GM12878 (cell line): Measurements from ENCODE around the gene DTNA. TPM values are rescaled to one million over a fixed set of nuclear protein-coding genes. Genes with fewer than 3 reads are reported as not detected.

Experiments used
- ATAC-seq: fragments of 200-7000 bp; cut with Tn5 transposase; 3 replicates; pipeline ENCODE4 v1.9.1; 2020; ENCODE audit warnings: mild to moderate bottlenecking, moderate library complexity
- BruUV-seq: library from RNA; stranded (reverse); fragments of 400-500 nt; replicated peaks from 2 replicates; lab custom pipeline; 2021; lab: Mats Ljungman, UMichigan
- CTCF ChIA-PET: fragments of 300-600 bp; sonication (Branson Sonifier 250); formaldehyde crosslinking; extraction: SDS; loops from one replicate; lab custom pipeline; 2021; ENCODE audit warnings: inconsistent platforms; lab: Yijun Ruan, JAX
- POLR2A ChIA-PET: fragments of 350-600 bp; formaldehyde crosslinking; extraction: SDS; loops from one replicate; lab custom pipeline; 2021; ENCODE audit warnings: inconsistent platforms; lab: Charles Lee
- RAD21 ChIA-PET: fragments of 300-600 bp; sonication (Branson Sonifier 250); formaldehyde crosslinking; loops from one replicate; lab custom pipeline; 2023; ENCODE audit warnings: antibody characterized with exemption; ENCODE audit not compliant: unreplicated experiment; lab: Charles Lee
- SMC1A ChIA-PET: fragments of 300-600 bp; sonication (Branson Sonifier 250); formaldehyde crosslinking; loops from one replicate; lab custom pipeline; 2023; ENCODE audit not compliant: unreplicated experiment, uncharacterized antibody; lab: Charles Lee
- DNase-seq: peaks from one replicate; pipeline ENCODE4 v3.0.0-alpha.2; 2011; ENCODE audit warnings: low read depth, low spot score
- FAIRE-seq: peaks from 3 replicates; lab custom pipeline; 2011; peaks lifted over from hg19 to GRCh38; lab: Jason Lieb, UNC
- H2AFZ ChIP-seq: 2 replicates; pipeline ENCODE4 v1.6.0; 2011; ENCODE audit warnings: low read depth, low read length, control low read depth; ENCODE audit not compliant: control insufficient read depth
- H3K27ac ChIP-seq: 2 replicates; pipeline ENCODE4 v1.5.1; 2011; ENCODE audit warnings: control low read depth; ENCODE audit not compliant: control insufficient read depth, insufficient read depth
- H3K27me3 ChIP-seq, 2 experiments: replicated peaks in 1 of 2; 2 replicates each; pipeline versions ENCODE4 v1.6.0 to v1.6.1; 2011; ENCODE audit warnings: low read length in 1 of 2; ENCODE audit not compliant: control insufficient read depth in 2 of 2, insufficient read depth in 2 of 2
- H3K36me3 ChIP-seq, 2 experiments: 2 replicates each; pipeline ENCODE4 v1.5.1; 2011; ENCODE audit warnings: low read length in 1 of 2; ENCODE audit not compliant: control insufficient read depth in 2 of 2, insufficient read depth in 2 of 2
- H3K4me1 ChIP-seq: 2 replicates; pipeline ENCODE4 v1.6.1; 2011; ENCODE audit warnings: mild to moderate bottlenecking, low read length, moderate library complexity, mixed read lengths; ENCODE audit not compliant: control insufficient read depth, insufficient read depth
- H3K4me2 ChIP-seq: 2 replicates; pipeline ENCODE4 v1.6.0; 2011; ENCODE audit warnings: control low read depth; ENCODE audit not compliant: control insufficient read depth, insufficient read depth
- H3K4me3 ChIP-seq: fragments of 200-600 bp; sonication (generic); 2 replicates; pipeline ENCODE4 v1.5.1; 2016
- H3K79me2 ChIP-seq: 2 replicates; pipeline ENCODE4 v1.6.0; 2011; ENCODE audit warnings: low read length; ENCODE audit not compliant: control insufficient read depth, insufficient read depth
- H3K9ac ChIP-seq: 2 replicates; pipeline ENCODE4 v1.8.0; 2011; ENCODE audit warnings: low read length, control low read depth, mixed read lengths; ENCODE audit not compliant: control insufficient read depth, insufficient read depth
- H3K9me3 ChIP-seq: replicated peaks from 3 replicates; pipeline ENCODE4 v1.5.1; 2011; ENCODE audit warnings: mild to moderate bottlenecking, low read length; ENCODE audit not compliant: control insufficient read depth, insufficient read depth
- H4K20me1 ChIP-seq: 2 replicates; pipeline ENCODE4 v1.6.0; 2011; ENCODE audit not compliant: control insufficient read depth, insufficient read depth
- CEBPB ChIP-seq, 2 experiments: fragments of 150-350 bp in 1 of 2; IDR thresholded peaks; 2 replicates each; pipeline ENCODE4 v1.6.1; 2012 to 2014; ENCODE audit warnings: low read depth in 2 of 2, low read length in 2 of 2, borderline replicate concordance in 1 of 2, inconsistent platforms in 1 of 2
- LARP7 ChIP-seq: fragments of 450-650 bp; IDR thresholded peaks from 2 replicates; pipeline ENCODE4 v1.6.1; 2017; ENCODE audit warnings: mild to moderate bottlenecking
- MTA2 ChIP-seq: fragments of 450-650 bp; IDR thresholded peaks from 2 replicates; pipeline ENCODE4 v1.6.1; 2016; ENCODE audit warnings: low read depth, mild to moderate bottlenecking, moderate library complexity
- RCOR1 ChIP-seq: conservative IDR thresholded peaks from 2 replicates; pipeline ENCODE4 v1.6.1; 2012; ENCODE audit warnings: low read depth, low read length, improper control_type of control experiment
- RELB ChIP-seq: fragments of 450-650 bp; IDR thresholded peaks from 2 replicates; pipeline ENCODE4 v1.6.1; 2017; ENCODE audit warnings: low read depth, mild to moderate bottlenecking, moderate library complexity
- SREBF2 ChIP-seq: IDR thresholded peaks from 2 replicates; pipeline ENCODE4 v1.6.1; 2012; ENCODE audit warnings: mild to moderate bottlenecking, low read length
- SUZ12 ChIP-seq: fragments of 200-600 bp; sonication (generic); IDR thresholded peaks from one replicate; pipeline ENCODE4 v1.6.1; 2018; ENCODE audit warnings: antibody characterized with exemption, mild to moderate bottlenecking; ENCODE audit not compliant: unreplicated experiment
- YY1 ChIP-seq: IDR thresholded peaks from 2 replicates; pipeline ENCODE4 v1.6.1; 2011; ENCODE audit warnings: low read depth, mild to moderate bottlenecking, low read length
- ZBTB33 ChIP-seq: fragments of 450-650 bp; IDR thresholded peaks from 2 replicates; pipeline ENCODE4 v1.6.1; 2017; ENCODE audit warnings: mild to moderate bottlenecking
- ZBTB4 ChIP-seq: fragments of 450-650 bp; formaldehyde crosslinking; IDR thresholded peaks from 2 replicates; pipeline ENCODE4 v1.4.0; 2022; ENCODE audit warnings: mild to moderate bottlenecking, moderate library complexity
- ZNF687 ChIP-seq: fragments of 450-650 bp; IDR thresholded peaks from 2 replicates; pipeline ENCODE4 v1.6.1; 2017; ENCODE audit warnings: mild to moderate bottlenecking, moderate library complexity
- WGBS: methylation state at CpG from one replicate; pipeline ENCODE4 v1.1.6; 2016; ENCODE audit warnings: low lambda C conversion rate; ENCODE audit not compliant: insufficient replicate concordance, insufficient coverage; ENCODE audit errors: missing lambda C conversion rate; 5-methylcytosine and 5-hydroxymethylcytosine counted together
- in situ Hi-C: fragments of 300-500 bp; cut with MboI; formaldehyde crosslinking; loops from 9 replicates; pipeline ENCODE4 v1.14.3; 2018; ENCODE audit warnings: mixed read lengths
- intact Hi-C: fragments of 100-400 bp; cut with micrococcal nuclease; formaldehyde crosslinking; loops from one replicate; pipeline ENCODE4 v1.14.2; 2022; ENCODE audit not compliant: unreplicated experiment
- polyA plus RNA-seq, 11 experiments: library from polyadenylated mRNA; depleted of rRNA in 4 of 11; unstranded in 6 of 11; stranded (reverse) in 5 of 11; fragments of >200 nt; fragmentation: Nextera tagmentation in 4 of 11; fragmentation: Illumina TruSeq in 1 of 11; extraction: Ambion mirVana in 4 of 11; extraction: Trizol in 1 of 11; gene quantifications; 1 replicate in 1 of 11; 2 replicates in 10 of 11; pipeline versions ENCODE4 v1.2.1 to v1.2.3, GENCODE V29; 2011 to 2016; ENCODE audit warnings: inconsistent platforms in 2 of 11, missing spikeins in 2 of 11, low read depth in 1 of 11
- total RNA-seq, 4 experiments: library from RNA; depleted of rRNA in 3 of 4; stranded (reverse); fragments of >200 nt in 3 of 4; fragmentation: Illumina TruSeq in 1 of 4; extraction: Trizol in 1 of 4; gene quantifications; 2 replicates each; pipeline versions ENCODE4 v1.2.1 to v1.2.3, GENCODE V29; 2013 to 2021

Gene DTNA
- total and polyA plus RNA-seq, 10 of the 15 experiments (the other 5 are each of a cell fraction or from before 2014, with no cell fraction given), result 0.26 to 8.6 (median 0.53) TPM

GRCh38 chr18:34936772-34937171 lies 226.7 kb downstream of the DTNA start (continued):
- TF ChIP-seq ZNF687 (no peak), ZBTB33 (no peak)

GRCh38 chr18:34938090-34938489 lies 228.0 kb downstream of the DTNA start:
- Histone ChIP-seq H2AFZ (no peak overlapping the region), H3K79me2 (no peaks in the 10 kb centered on the region), H3K9ac (no peak overlapping the region), H4K20me1 (no peaks in the 10 kb centered on the region), H3K36me3 (no peaks in the 10 kb centered on the region), H3K4me2 (no peak overlapping the region), H3K27me3 (no peaks in the 10 kb centered on the region), H3K9me3 (no peaks in the 10 kb centered on the region), H3K4me3 (no peak overlapping the region), H3K4me1 (no peaks in the 10 kb centered on the region), H3K27ac (no peak overlapping the region)
- ATAC-seq (no peak), DNase-seq (no peak), FAIRE-seq (no peak)
- WGBS, result 43% methylated on average over 1 of the region's 1 CpG
- no TSS peak for BruUV-seq
- POLR2A ChIA-PET, result no interaction called here
- SMC1A ChIA-PET, result interaction anchor here (1.1 kb wide), 1 partner anchor 33 kb away, joined by 3 read pairs; no protein-coding TSS in a partner anchor
- intact Hi-C loops (no loop called here), in situ Hi-C loops (no loop called here)
- CTCF ChIA-PET, result interaction anchor here (0.6 kb wide), 1 partner anchor 68 kb away, joined by 3 read pairs; no protein-coding TSS in a partner anchor
- RAD21 ChIA-PET, result no interaction called here
- no peak for TF ChIP-seq ZBTB4 (CRISPR knock-in tag)
- no peak for TF ChIP-seq RELB
- no peak for TF ChIP-seq CEBPB (IDR thresholded peaks at IDR 0.05; ENCODE audit: borderline replicate concordance in 1 of 2, low read depth in 2 of 2, low read length in 2 of 2)
- no peak for TF ChIP-seq LARP7
- TF ChIP-seq SUZ12, result no peak
- TF ChIP-seq RCOR1, result no peak
- TF ChIP-seq YY1, result no peak
- TF ChIP-seq SREBF2, result no peak
- no peak for TF ChIP-seq MTA2
